SJCRH30 (cell line): ENCODE measurements around the gene OSER1. TPM values are rescaled to one million over a fixed set of nuclear protein-coding genes. Genes with fewer than 3 reads are reported as not detected.

Source experiments
- DNase-seq, 2 experiments: peaks; one replicate each; pipeline ENCODE4 v3.0.0-alpha.2; 2015 to 2020
- H3K27ac ChIP-seq: fragments of 250-450 bp; sonication (Bioruptor Pico); 2 replicates; pipeline ENCODE4 v1.5.1; 2020; ENCODE audit warnings: mild to moderate bottlenecking, moderate library complexity
- H3K27me3 ChIP-seq: fragments of 250-450 bp; sonication (Bioruptor Pico); 2 replicates; pipeline ENCODE4 v1.5.1; 2020; ENCODE audit warnings: mild to moderate bottlenecking, moderate library complexity
- H3K36me3 ChIP-seq: fragments of 250-450 bp; sonication (Bioruptor Pico); 2 replicates; pipeline ENCODE4 v1.5.1; 2020; ENCODE audit warnings: mild to moderate bottlenecking, moderate library complexity
- H3K4me1 ChIP-seq: fragments of 250-450 bp; sonication (Bioruptor Pico); 2 replicates; pipeline ENCODE4 v1.5.1; 2020; ENCODE audit warnings: mild to moderate bottlenecking, moderate library complexity
- H3K4me3 ChIP-seq: fragments of 250-450 bp; sonication (Bioruptor Pico); 2 replicates; pipeline ENCODE4 v1.5.1; 2020; ENCODE audit warnings: mild to moderate bottlenecking, moderate library complexity
- H3K9me3 ChIP-seq: fragments of 250-450 bp; sonication (Bioruptor Pico); replicated peaks from 2 replicates; pipeline ENCODE4 v1.5.1; 2020; ENCODE audit warnings: mild to moderate bottlenecking, moderate library complexity
- total RNA-seq: library from RNA; depleted of rRNA; stranded (reverse); fragments of >200 nt; shearing (Covaris generic); gene quantifications from 2 replicates; pipeline ENCODE4 v1.2.3, GENCODE V29; 2014

Gene OSER1
- total RNA-seq, 1 experiment from 2014 or later = 54.9 TPM

DNA sequence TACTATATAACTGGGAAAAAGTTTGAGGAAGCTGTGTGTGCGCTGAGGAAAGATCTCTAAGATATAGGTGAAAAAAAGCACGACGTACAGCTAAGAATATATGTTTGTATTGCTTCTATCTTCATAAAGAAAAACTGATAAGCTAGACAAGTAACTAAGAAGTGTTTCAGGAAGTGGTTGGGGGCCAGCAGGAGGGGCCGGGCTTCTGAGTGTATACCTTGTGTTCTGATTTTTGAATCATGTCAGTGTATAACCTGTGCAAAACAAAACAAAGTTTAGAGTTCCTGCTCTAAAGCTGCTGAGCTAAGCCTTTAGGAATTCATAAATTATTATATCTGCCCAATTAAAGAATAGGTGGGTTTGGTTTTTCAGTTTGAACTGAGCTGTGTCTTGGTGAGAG lies 7.9 kb upstream of the OSER1 start:
- Histone ChIP-seq H3K4me1 (no peaks in the 10 kb centered on the region), H3K4me3 (no peak overlapping the region), H3K36me3 (no peaks in the 10 kb centered on the region), H3K27me3 (no peaks in the 10 kb centered on the region), H3K27ac (no peak overlapping the region), H3K9me3 (no peaks in the 10 kb centered on the region)
- DNase-seq = no peak

DNA sequence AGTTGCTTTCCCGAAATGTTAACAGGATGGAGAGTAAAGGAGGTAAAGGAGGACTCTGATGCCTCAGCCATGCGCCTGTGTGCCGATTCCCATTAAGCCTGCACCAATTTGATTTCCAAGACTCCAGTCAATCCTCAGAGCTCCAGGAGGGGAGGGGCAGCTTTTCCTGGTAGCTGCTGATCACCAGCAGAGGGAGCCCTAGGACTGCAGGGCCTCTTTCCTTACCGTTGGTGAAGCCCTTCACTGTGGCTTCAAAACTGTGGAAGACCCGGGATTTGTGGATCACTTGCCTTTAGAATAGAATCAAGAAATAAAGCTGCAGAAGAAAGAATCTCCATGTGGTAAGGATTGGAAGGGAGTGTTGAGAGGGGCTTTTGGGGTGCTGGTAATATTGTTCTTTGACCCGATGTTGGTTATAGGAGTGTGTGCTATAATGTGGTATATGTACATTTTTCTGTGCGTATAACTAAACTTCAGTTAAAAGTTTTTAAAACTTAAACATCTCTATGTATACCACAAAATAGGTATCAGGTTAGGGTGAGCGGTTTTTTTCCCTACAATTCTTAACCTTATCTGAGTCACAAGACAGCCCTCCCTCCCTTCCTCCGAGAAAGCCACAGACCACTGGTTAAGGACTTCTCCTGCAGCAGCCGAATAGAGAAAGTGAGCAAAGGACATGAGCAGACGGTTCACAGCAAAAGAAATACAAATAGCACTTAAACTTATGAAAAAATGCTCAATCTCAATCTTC lies 6.9 kb upstream of the OSER1 start:
- H3K36me3 ChIP-seq = no peaks in the 10 kb centered on the region
- H3K4me1 ChIP-seq = no peaks in the 10 kb centered on the region
- H3K27ac ChIP-seq = no peak overlapping the region
- peak; percentile 83 to 93 for DNase-seq
- H3K4me3 ChIP-seq = no peak overlapping the region
- no peaks in the 10 kb centered on the region for H3K9me3 ChIP-seq
- H3K27me3 ChIP-seq = no peaks in the 10 kb centered on the region

DNA sequence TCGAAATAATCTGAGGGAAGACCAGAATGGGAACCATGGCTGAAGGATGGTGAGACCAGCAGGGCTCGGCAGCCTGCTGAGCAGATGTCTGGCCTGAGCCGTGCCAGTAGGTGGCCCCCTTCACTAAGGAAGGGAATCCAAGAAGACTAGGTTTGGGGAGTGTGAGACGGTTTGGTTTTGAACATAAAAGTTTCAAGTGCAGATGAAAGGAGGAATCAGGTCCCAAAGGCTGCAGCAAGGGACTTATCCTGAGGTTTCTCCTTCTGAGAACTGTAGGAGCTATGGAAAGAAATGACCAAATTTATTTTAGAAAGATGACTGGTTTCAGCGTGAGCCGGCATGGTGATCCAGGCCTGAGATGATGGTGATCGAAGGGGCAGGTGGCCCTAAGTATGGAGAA lies 4.6 kb upstream of the OSER1 start:
- Histone ChIP-seq H3K9me3 (no peaks in the 10 kb centered on the region), H3K36me3 (no peaks in the 10 kb centered on the region), H3K4me3 (no peak overlapping the region), H3K4me1 (peaks cover 6% of the 10 kb centered on the region; the same call in 1 of the 2 replicates), H3K27ac (no peak overlapping the region), H3K27me3 (no peaks in the 10 kb centered on the region)
- DNase-seq = peak; percentile 76 to 81

DNA sequence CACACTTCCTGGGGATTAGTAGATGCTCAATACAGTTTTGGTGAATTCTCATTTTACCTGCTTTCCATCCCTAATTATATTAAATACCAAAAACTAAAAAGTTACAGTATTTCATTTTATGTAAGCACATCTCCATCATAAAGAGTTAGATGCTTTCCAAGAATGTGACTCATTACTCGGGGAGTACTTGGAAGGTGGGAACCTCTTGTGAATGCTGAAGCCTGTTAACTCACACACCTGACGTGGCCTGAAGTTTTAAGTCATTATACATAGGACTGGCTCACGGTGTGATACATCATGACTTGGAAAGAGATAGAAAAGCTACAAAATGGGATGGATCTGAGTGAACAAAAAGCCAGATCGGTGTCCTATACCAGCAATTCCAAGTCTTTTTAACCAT lies 2.2 kb upstream of the OSER1 start:
- Histone ChIP-seq H3K36me3 (no peaks in the 10 kb centered on the region), H3K4me1 (peaks cover 6% of the 10 kb centered on the region; the same call in 1 of the 2 replicates), H3K9me3 (no peaks in the 10 kb centered on the region), H3K27me3 (no peaks in the 10 kb centered on the region), H3K27ac (no peak overlapping the region), H3K4me3 (no peak overlapping the region)
- no peak for DNase-seq

DNA sequence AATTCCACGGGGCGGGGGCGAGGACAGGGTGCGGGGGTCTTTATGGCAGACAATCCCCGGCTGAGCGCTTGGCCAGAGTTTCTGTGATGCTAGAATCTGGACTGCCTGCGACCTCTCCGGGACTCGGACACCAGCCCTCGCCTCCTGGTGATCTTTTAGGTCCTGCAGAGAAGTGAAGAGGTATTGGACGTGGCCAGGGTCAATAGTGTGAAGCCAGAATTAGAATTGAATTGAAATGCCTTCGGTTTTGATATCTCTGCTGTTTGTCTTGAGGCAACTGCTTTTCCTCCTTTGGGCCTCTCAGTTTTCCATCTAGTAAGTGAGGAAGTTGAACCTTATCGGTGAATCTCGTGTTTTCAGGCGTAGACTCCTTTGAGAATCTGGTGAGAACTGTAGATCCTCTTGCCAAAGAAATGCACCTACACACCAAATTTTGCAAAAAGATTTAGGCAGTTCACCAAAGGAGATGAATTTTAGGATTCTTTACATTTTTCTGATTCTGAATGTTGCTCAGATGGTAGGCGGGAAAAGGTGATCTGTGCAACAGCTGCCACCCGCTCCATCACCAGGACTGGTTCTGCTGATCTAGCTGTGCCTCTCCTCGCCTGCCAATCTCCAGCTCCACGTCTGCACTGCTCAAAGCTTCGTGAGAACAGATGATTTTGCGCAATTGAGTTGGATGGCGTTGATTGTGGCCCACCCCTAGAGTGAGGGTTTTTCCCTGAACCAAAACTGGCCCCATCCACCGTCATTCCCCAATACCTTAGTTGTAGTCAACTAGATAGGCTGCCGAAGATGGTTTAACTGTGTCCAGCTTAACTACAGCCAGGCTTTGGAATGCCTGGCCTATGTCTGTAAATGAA lies 837 bp upstream of the OSER1 start:
- Histone ChIP-seq H3K36me3 (no peaks in the 10 kb centered on the region), H3K27ac (peak overlapping the region; percentile 85), H3K9me3 (no peaks in the 10 kb centered on the region), H3K4me1 (peaks cover 12% of the 10 kb centered on the region; the same call in 1 of the 2 replicates), H3K27me3 (no peaks in the 10 kb centered on the region), H3K4me3 (peak overlapping the region; percentile 89)
- DNase-seq = peak; percentile 53 to 64

DNA sequence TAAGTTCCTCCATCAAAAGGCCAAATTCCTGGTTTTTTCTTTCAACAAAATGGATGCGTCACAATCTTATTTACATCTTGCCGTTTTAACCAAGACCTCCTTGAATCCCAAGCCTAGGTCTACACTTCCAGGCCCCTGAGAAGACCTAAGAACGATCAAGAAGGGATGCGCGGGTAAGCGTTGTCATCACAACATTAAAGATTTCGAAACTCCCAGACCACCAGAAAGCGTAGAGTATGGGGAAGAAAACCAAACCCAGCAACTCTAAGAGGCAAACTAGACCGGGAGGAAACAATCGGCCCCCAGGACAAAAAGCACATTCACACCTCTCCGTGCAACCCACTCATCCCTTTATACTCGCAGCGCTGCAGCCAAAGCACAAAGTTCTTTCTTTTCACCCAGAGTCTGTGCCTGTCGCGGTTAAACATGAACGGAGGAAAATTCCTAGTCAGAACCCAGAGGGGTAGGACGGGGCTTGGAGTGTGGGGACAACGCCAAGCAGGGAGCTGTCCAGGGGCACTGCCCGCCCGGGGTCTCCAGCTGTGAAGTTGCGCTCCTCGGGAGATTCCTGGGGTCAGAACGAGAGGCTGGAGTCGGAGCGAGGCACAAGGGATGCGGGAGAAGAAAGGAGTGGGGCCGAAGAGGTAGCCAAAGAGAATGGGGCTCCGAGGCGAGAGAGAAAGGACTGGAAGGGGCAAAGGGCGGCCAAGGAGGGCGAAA lies 725 bp downstream of the OSER1 start:
- peak overlapping the region; percentile 89 for H3K4me3 ChIP-seq
- peak; percentile 64 to 68 for DNase-seq

DNA sequence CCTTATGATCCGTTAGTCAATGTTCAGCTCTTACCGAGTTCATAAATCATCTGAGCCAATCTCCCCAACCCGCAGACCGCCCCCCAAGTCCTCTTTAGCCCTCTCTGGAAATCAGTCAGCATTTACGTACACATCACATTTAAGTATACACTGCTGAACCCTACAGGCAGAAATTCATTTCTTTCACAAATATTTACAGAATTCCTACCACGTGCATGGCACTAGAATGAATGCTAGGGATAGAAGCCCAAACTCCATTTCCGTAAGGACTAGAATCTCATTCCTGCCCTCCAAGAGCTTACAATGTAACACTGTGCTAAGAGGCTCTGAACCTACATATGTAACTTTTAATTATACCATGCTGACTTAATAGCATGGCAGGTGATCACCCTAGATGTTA lies 1.8 kb downstream of the OSER1 start:
- H3K9me3 ChIP-seq = no peaks in the 10 kb centered on the region
- peak overlapping the region; percentile 89 for H3K4me3 ChIP-seq
- H3K4me1 ChIP-seq = peaks cover 24% of the 10 kb centered on the region
- peaks cover 11% of the 10 kb centered on the region for H3K36me3 ChIP-seq
- no peak for DNase-seq
- H3K27ac ChIP-seq = no peak overlapping the region
- no peaks in the 10 kb centered on the region for H3K27me3 ChIP-seq

More for the DNA sequence above, 725 bp downstream of the OSER1 start:
- Histone ChIP-seq H3K9me3 (no peaks in the 10 kb centered on the region), H3K27me3 (no peaks in the 10 kb centered on the region), H3K4me1 (peaks cover 13% of the 10 kb centered on the region; the same call in 1 of the 2 replicates), H3K27ac (peak overlapping the region; percentile 85), H3K36me3 (peaks cover 10% of the 10 kb centered on the region)

DNA sequence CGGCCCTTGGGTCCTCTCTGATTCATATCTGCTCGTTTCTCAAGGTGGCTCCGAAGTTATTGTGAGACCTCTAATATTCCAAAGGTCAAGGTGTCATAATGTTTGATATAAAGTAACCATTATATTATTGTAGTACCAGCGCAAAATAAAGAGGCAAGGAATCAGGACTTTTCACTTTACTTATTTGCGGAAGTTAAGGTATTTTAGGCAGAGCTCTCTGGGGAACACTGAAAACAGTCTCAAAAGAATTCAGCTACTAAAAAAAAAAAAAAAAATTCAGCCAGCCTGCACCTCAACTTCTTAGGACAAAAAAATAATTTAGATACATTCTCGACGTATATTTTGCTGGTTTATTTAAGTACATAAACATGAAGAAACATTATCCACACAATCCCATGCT lies 2.4 kb downstream of the OSER1 start:
- DNase-seq = no peak
- Histone ChIP-seq H3K4me3 (peak overlapping the region; percentile 89), H3K4me1 (peaks cover 28% of the 10 kb centered on the region), H3K36me3 (peaks cover 12% of the 10 kb centered on the region), H3K27me3 (no peaks in the 10 kb centered on the region), H3K9me3 (no peaks in the 10 kb centered on the region), H3K27ac (no peak overlapping the region)

DNA sequence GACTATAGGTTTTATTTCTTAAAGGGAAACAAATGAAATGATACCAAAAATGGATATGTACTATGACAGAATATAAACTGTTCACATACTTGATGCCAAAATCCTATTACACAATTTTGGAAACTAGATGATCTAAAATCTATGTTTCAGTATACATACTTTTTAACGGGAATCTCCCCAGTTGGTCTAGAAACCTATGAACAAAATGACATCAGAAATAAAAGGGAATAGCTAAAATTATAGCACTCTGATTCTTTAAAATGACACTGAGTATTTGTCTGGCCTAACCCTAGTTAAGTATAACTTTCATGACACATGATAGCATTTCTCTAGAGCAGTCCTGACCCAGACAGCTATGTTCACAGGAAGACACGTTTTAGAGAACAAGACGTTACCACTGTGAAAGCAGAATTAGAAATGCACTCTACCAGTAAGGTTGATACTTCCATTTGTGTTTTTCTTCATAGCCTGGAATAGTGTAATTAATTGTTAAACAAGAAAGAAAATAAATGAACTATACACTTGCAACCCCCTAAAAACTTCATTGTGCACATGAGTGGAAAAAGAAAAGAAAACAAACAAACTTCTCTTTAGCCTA lies 3.3 kb downstream of the OSER1 start:
- DNase-seq = no peak
- Histone ChIP-seq H3K27ac (no peak overlapping the region), H3K4me1 (peaks cover 30% of the 10 kb centered on the region), H3K36me3 (peaks cover 21% of the 10 kb centered on the region), H3K4me3 (no peak overlapping the region), H3K27me3 (no peaks in the 10 kb centered on the region), H3K9me3 (no peaks in the 10 kb centered on the region)

DNA sequence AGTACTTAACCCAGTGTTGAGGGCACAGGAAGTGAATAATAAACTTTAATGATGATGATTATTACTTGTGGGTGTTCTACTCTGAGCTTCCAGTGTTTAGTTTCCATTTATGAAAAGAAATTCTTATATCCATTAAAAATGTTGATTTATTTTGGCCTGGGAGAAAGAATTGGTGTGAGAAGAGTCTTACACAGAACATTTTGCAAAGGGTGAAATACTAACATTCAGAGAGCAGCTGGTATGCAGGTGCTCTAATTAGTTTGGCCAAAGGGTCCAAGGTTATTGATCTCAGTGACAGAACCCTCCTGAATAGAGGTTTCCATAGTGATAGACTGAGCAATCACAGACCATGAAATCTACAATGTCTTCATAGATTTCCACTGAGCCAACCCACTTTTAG lies 4.4 kb downstream of the OSER1 start:
- peaks cover 25% of the 10 kb centered on the region for H3K4me1 ChIP-seq
- H3K4me3 ChIP-seq = no peak overlapping the region
- H3K9me3 ChIP-seq = no peaks in the 10 kb centered on the region
- no peaks in the 10 kb centered on the region for H3K27me3 ChIP-seq
- H3K27ac ChIP-seq = no peak overlapping the region
- peaks cover 32% of the 10 kb centered on the region for H3K36me3 ChIP-seq
- DNase-seq = no peak

DNA sequence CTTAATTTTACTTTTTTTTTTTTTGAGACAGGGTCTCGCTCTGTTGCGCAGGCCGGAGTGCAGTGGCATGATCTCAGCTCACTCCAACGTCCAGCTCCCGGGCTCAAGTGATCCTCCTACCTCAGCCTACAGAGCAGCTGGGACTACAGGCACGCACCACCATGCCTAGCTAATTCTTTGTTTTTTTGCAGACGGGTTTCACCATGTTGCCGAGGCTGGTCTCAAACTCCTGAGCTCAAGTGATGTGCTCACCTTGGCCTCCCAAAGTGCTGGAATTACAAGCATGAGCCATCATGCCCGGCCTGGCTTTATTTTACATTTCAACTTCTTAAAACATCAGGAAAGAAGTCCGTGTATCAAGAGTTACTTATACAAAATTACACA lies 5.7 kb downstream of the OSER1 start:
- H3K27me3 ChIP-seq = no peaks in the 10 kb centered on the region
- no peaks in the 10 kb centered on the region for H3K9me3 ChIP-seq
- no peak overlapping the region for H3K4me3 ChIP-seq
- DNase-seq = no peak
- H3K36me3 ChIP-seq = peaks cover 45% of the 10 kb centered on the region
- H3K27ac ChIP-seq = peak overlapping the region; percentile 49; the same call in 1 of the 2 replicates
- H3K4me1 ChIP-seq = peaks cover 25% of the 10 kb centered on the region

DNA sequence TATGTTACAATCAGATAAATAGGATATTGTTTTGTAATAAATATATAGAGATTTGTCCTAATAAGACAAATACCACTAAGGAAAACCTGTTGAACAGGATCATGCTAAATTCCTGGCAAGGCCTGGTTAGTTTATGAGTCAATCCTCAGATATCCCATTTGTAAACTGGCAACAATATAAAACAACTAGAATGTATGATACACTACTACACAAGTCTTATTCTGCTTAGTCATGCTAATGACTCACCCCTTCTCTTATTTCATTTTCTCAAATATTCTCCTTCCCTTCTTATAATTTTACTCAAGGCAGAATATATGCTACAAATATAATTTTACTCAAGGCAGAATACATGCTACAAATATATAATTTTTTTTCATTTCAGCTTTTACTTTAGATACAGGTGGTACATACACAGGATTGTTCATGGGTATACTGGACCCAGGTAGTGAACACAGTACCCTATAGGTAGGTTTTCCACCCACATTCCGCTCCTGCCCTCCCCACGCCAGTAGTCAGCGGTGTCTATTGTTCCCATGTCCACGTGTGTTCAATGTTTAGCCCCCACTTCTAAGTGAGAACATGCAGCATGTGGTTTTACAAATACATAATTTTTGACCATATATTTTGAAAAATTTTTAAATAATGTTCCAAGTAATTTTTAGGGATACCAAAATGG lies 6.3 kb downstream of the OSER1 start:
- Histone ChIP-seq H3K27me3 (no peaks in the 10 kb centered on the region), H3K9me3 (no peaks in the 10 kb centered on the region), H3K4me3 (no peak overlapping the region), H3K4me1 (peaks cover 25% of the 10 kb centered on the region), H3K36me3 (peaks cover 50% of the 10 kb centered on the region), H3K27ac (peak overlapping the region; percentile 49)
- peak in 1 of 2 experiments; percentile 44 for DNase-seq

DNA sequence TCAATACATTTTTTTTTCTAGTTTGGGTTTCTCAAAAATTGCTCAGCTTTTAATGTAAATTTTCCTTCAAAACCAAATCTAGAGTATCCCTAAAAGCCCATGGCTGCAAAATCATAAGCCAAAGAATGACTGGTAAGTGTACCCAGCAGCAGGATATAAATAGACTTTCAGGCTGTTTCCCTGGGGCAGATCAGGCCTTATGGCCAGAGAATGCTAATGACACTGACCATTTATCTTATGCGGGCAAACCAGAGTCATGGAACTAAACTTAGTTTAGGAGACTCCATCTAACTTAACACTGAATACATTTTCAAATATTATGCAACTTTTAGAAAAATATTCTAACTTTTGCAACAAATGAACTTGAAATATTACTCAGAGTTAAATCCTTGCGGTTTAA lies 7.4 kb downstream of the OSER1 start:
- Histone ChIP-seq H3K4me1 (peaks cover 25% of the 10 kb centered on the region), H3K27ac (no peak overlapping the region), H3K9me3 (no peaks in the 10 kb centered on the region), H3K27me3 (no peaks in the 10 kb centered on the region), H3K4me3 (no peak overlapping the region), H3K36me3 (peaks cover 62% of the 10 kb centered on the region)
- DNase-seq = no peak

DNA sequence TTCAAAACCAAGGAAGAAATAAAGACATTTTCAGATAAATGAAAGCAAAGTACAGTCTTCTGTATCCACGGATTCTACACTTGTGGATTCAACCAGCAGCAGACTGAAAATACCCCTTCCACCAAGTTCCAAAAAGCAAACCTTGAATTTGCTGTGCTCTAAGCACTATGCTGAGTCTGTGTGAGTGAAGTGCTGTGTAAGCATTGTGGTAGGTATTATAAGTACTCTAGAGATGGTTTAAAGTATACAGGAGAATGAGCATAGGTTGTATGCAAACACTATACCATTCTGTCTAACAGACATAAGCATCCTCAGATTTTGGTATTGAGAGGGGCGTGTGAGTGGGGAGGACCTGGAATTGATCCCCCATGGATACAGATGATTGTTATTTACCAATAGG lies 9.6 kb downstream of the OSER1 start:
- peaks cover 80% of the 10 kb centered on the region for H3K36me3 ChIP-seq
- DNase-seq = no peak
- H3K27ac ChIP-seq = no peak overlapping the region
- no peaks in the 10 kb centered on the region for H3K9me3 ChIP-seq
- peaks cover 19% of the 10 kb centered on the region for H3K4me1 ChIP-seq
- no peaks in the 10 kb centered on the region for H3K27me3 ChIP-seq
- no peak overlapping the region for H3K4me3 ChIP-seq
